ENCODE data around the gene F7. TPM values are rescaled to one million over a fixed set of nuclear protein-coding genes. Genes with fewer than 3 reads are reported as not detected.
"Not testable (repeated sequence)": the region's sequence is repeated elsewhere in the genome, so short reads cannot be mapped to it uniquely, and the experiment has no call there.

Gene F7
- total and polyA plus RNA-seq, 2 donors: 0.14 to 0.24 TPM

GRCh38 chr13:113108521-113108920, 2.9 kb downstream of the F7 start:
- H3K36me3 ChIP-seq (ENCODE audit: control insufficient read depth in 2 of 2, insufficient read depth in 2 of 2, low read length in 1 of 2); H3K4me3 ChIP-seq (ENCODE audit: low read length in 2 of 2); DNase-seq (ENCODE audit: low read depth in 6 of 9, low spot score in 9 of 9); H3K9me3 ChIP-seq (ENCODE audit: control insufficient read depth in 2 of 2, insufficient read depth in 1 of 2, low read length in 1 of 2); H3K27ac ChIP-seq (ENCODE audit: low read depth in 1 of 2, low read length in 1 of 2); H3K4me1 ChIP-seq (ENCODE audit: control insufficient read depth in 2 of 2, insufficient read depth in 2 of 2, low read length in 2 of 2): not testable (repeated sequence)
- WGBS: 95% methylated on average over 24 of the region's 27 CpGs
- peaks cover 21 to 40% of the 10 kb centered on the region in 2 donors for H3K27me3 ChIP-seq (ENCODE audit: control insufficient read depth in 2 of 2, insufficient read depth in 1 of 2, low read length in 1 of 2)

GRCh38 chr13:113109151-113110047, 3.8 kb downstream of the F7 start:
- 39% methylated on average over 73 of the region's 73 CpGs for WGBS
- Histone ChIP-seq H3K4me1 (ENCODE audit: control insufficient read depth in 2 of 2, insufficient read depth in 2 of 2, low read length in 2 of 2) (no peaks in the 10 kb centered on the region), H3K4me3 (ENCODE audit: low read length in 2 of 2) (no peak overlapping the region), H3K27me3 (ENCODE audit: control insufficient read depth in 2 of 2, insufficient read depth in 1 of 2, low read length in 1 of 2) (peaks cover 21 to 44% of the 10 kb centered on the region in 2 donors), H3K9me3 (ENCODE audit: control insufficient read depth in 2 of 2, insufficient read depth in 1 of 2, low read length in 1 of 2) (peaks cover 0 to 8% of the 10 kb centered on the region in 2 donors), H3K27ac (ENCODE audit: low read depth in 1 of 2, low read length in 1 of 2) (no peak overlapping the region), H3K36me3 (ENCODE audit: control insufficient read depth in 2 of 2, insufficient read depth in 2 of 2, low read length in 1 of 2) (no peaks in the 10 kb centered on the region)
- DNase-seq (ENCODE audit: low read depth in 6 of 9, low spot score in 9 of 9): no peak

DNA sequence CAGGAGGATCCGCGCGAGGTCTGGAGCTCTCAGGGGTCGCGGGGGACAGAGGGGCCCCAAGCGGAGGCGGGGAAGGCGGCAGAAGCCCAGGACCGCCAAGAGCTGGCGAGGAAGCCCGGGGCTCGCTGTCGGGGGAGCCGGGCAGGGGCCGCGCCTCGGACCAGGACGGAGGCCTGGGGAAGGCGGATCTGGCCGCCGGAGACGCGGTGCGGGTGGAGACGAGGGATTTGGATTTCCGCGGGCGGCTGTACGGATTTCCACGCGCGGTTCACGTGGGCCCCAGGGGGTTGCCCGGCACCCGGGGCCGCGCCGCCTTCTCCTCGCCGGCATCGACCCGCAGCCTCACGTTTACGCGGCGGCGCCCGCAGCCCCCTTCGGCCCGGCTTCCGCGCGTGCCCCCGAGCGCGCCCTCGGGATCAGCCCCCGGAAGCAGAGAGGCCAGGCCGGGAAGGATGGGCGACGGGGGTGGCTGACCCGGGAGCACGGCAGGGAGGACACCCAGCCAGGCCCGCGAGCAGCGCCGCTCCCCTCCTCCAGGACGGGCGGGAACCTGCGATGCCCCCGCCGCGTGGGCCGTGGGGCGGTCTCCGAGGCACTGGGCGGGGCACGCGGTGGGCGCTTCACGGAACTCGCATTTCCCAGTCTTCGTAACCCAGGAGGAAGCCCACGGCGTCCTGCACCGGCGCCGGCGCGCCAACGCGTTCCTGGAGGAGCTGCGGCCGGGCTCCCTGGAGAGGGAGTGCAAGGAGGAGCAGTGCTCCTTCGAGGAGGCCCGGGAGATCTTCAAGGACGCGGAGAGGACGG, 4.7 kb downstream of the F7 start:
- 3% methylated on average over 99 of the region's 99 CpGs for WGBS
- H3K9me3 ChIP-seq (ENCODE audit: control insufficient read depth in 2 of 2, insufficient read depth in 1 of 2, low read length in 1 of 2): peaks cover 0 to 8% of the 10 kb centered on the region in 2 donors
- DNase-seq (ENCODE audit: low read depth in 6 of 9, low spot score in 9 of 9): peak in 1 of 9 donors; percentile 5
- H3K4me3 ChIP-seq (ENCODE audit: low read length in 2 of 2): peak overlapping the region in 1 of 2 donors; percentile 32
- H3K27ac ChIP-seq (ENCODE audit: low read depth in 1 of 2, low read length in 1 of 2): no peak overlapping the region
- H3K4me1 ChIP-seq (ENCODE audit: control insufficient read depth in 2 of 2, insufficient read depth in 2 of 2, low read length in 2 of 2): no peaks in the 10 kb centered on the region
- no peaks in the 10 kb centered on the region for H3K36me3 ChIP-seq (ENCODE audit: control insufficient read depth in 2 of 2, insufficient read depth in 2 of 2, low read length in 1 of 2)
- H3K27me3 ChIP-seq (ENCODE audit: control insufficient read depth in 2 of 2, insufficient read depth in 1 of 2, low read length in 1 of 2): peaks cover 21 to 45% of the 10 kb centered on the region in 2 donors

- no peaks in the 10 kb centered on the region for H3K36me3 ChIP-seq (ENCODE audit: control insufficient read depth in 2 of 2, insufficient read depth in 2 of 2, low read length in 1 of 2)
- no peaks in the 10 kb centered on the region for H3K4me1 ChIP-seq (ENCODE audit: control insufficient read depth in 2 of 2, insufficient read depth in 2 of 2, low read length in 2 of 2)
- DNase-seq (ENCODE audit: low read depth in 6 of 9, low spot score in 9 of 9): no peak
- no peak overlapping the region for H3K27ac ChIP-seq (ENCODE audit: low read depth in 1 of 2, low read length in 1 of 2)
- WGBS: 24% methylated on average over 49 of the region's 49 CpGs
- H3K4me3 ChIP-seq (ENCODE audit: low read length in 2 of 2): peak overlapping the region in 1 of 2 donors; percentile 32
- H3K9me3 ChIP-seq (ENCODE audit: control insufficient read depth in 2 of 2, insufficient read depth in 1 of 2, low read length in 1 of 2): peaks cover 0 to 8% of the 10 kb centered on the region in 2 donors
- H3K27me3 ChIP-seq (ENCODE audit: control insufficient read depth in 2 of 2, insufficient read depth in 1 of 2, low read length in 1 of 2): peaks cover 21 to 45% of the 10 kb centered on the region in 2 donors
Observed at GRCh38 chr13:113110852-113111315, 5.3 kb downstream of the F7 start.

DNA sequence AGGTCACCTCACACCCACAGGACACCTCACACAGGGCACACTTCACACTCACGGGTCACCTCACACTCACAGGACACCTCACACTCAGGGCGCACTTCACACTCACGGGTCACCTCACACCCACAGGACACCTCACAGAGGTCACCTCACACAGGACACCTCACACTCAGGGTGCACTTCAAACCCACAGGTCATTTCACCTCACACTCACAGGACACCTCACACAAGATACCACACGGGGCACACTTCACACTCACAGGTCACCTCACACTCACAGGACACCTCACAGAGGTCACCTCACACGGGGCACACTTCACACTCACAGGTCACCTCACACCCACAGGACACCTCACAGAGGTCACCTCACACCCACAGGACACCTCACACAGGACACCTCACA, 6.2 kb downstream of the F7 start:
- WGBS: 95% methylated on average over 5 of the region's 5 CpGs
- DNase-seq (ENCODE audit: low read depth in 6 of 9, low spot score in 9 of 9); H3K36me3 ChIP-seq (ENCODE audit: control insufficient read depth in 2 of 2, insufficient read depth in 2 of 2, low read length in 1 of 2); H3K9me3 ChIP-seq (ENCODE audit: control insufficient read depth in 2 of 2, insufficient read depth in 1 of 2, low read length in 1 of 2); H3K4me1 ChIP-seq (ENCODE audit: control insufficient read depth in 2 of 2, insufficient read depth in 2 of 2, low read length in 2 of 2); H3K4me3 ChIP-seq (ENCODE audit: low read length in 2 of 2); H3K27ac ChIP-seq (ENCODE audit: low read depth in 1 of 2, low read length in 1 of 2): not testable (repeated sequence)
- peaks cover 21 to 45% of the 10 kb centered on the region in 2 donors for H3K27me3 ChIP-seq (ENCODE audit: control insufficient read depth in 2 of 2, insufficient read depth in 1 of 2, low read length in 1 of 2)

DNA sequence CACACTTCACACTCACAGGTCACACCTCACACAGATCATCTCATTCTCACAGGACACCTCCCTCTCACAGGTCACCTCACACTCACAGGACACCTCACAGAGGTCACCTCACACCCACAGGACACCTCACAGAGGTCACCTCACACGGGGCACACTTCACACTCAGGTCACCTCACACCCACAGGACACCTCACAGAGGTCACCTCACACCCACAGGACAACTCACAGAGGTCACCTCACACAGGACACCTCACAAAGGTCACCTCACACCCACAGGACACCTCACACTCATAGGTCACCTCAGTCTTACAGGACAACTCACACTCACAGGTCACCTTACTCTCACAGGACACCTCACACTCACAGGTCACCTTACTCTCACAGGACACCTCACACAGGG, 6.9 kb downstream of the F7 start:
- peaks cover 21 to 45% of the 10 kb centered on the region in 2 donors for H3K27me3 ChIP-seq (ENCODE audit: control insufficient read depth in 2 of 2, insufficient read depth in 1 of 2, low read length in 1 of 2)
- DNase-seq (ENCODE audit: low read depth in 6 of 9, low spot score in 9 of 9): not testable (repeated sequence)
- 85% methylated on average over 1 of the region's 1 CpG for WGBS

GRCh38 chr13:113112893-113113845, 7.6 kb downstream of the F7 start:
- H3K4me3 ChIP-seq (ENCODE audit: low read length in 2 of 2): no peak overlapping the region
- no peak for DNase-seq (ENCODE audit: low read depth in 6 of 9, low spot score in 9 of 9)
- H3K9me3 ChIP-seq (ENCODE audit: control insufficient read depth in 2 of 2, insufficient read depth in 1 of 2, low read length in 1 of 2): peaks cover 0 to 8% of the 10 kb centered on the region in 2 donors
- H3K27ac ChIP-seq (ENCODE audit: low read depth in 1 of 2, low read length in 1 of 2): no peak overlapping the region
- H3K4me1 ChIP-seq (ENCODE audit: control insufficient read depth in 2 of 2, insufficient read depth in 2 of 2, low read length in 2 of 2): no peaks in the 10 kb centered on the region
- peaks cover 21 to 45% of the 10 kb centered on the region in 2 donors for H3K27me3 ChIP-seq (ENCODE audit: control insufficient read depth in 2 of 2, insufficient read depth in 1 of 2, low read length in 1 of 2)
- H3K36me3 ChIP-seq (ENCODE audit: control insufficient read depth in 2 of 2, insufficient read depth in 2 of 2, low read length in 1 of 2): no peaks in the 10 kb centered on the region
- 21% methylated on average over 9 of the region's 9 CpGs for WGBS

More for the DNA sequence above, 6.9 kb downstream of the F7 start:
- not testable (repeated sequence) for H3K27ac ChIP-seq (ENCODE audit: low read depth in 1 of 2, low read length in 1 of 2); H3K4me1 ChIP-seq (ENCODE audit: control insufficient read depth in 2 of 2, insufficient read depth in 2 of 2, low read length in 2 of 2); H3K36me3 ChIP-seq (ENCODE audit: control insufficient read depth in 2 of 2, insufficient read depth in 2 of 2, low read length in 1 of 2); H3K9me3 ChIP-seq (ENCODE audit: control insufficient read depth in 2 of 2, insufficient read depth in 1 of 2, low read length in 1 of 2); H3K4me3 ChIP-seq (ENCODE audit: low read length in 2 of 2)

DNA sequence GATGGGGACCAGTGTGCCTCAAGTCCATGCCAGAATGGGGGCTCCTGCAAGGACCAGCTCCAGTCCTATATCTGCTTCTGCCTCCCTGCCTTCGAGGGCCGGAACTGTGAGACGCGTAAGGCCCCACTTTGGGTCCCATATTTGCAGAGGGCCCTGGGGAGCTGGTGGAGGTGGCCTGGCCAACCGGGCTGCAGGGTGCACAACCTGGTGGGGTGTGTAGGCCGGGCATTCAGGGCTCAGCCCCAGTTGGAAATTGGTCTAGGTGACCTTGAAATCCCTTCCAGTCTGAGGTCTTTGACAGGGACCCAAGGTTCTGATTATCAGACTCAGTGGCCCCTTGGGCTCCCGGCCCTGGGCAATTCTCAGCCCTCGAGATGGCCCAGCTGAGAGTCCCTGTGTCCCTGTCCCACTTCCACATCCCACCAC, 8.3 kb downstream of the F7 start:
- Histone ChIP-seq H3K27ac (ENCODE audit: low read depth in 1 of 2, low read length in 1 of 2) (no peak overlapping the region), H3K9me3 (ENCODE audit: control insufficient read depth in 2 of 2, insufficient read depth in 1 of 2, low read length in 1 of 2) (peaks cover 0 to 8% of the 10 kb centered on the region in 2 donors), H3K4me1 (ENCODE audit: control insufficient read depth in 2 of 2, insufficient read depth in 2 of 2, low read length in 2 of 2) (no peaks in the 10 kb centered on the region), H3K27me3 (ENCODE audit: control insufficient read depth in 2 of 2, insufficient read depth in 1 of 2, low read length in 1 of 2) (peaks cover 21 to 45% of the 10 kb centered on the region in 2 donors), H3K36me3 (ENCODE audit: control insufficient read depth in 2 of 2, insufficient read depth in 2 of 2, low read length in 1 of 2) (no peaks in the 10 kb centered on the region), H3K4me3 (ENCODE audit: low read length in 2 of 2) (no peak overlapping the region)
- 97% methylated on average over 8 of the region's 8 CpGs for WGBS
- DNase-seq (ENCODE audit: low read depth in 6 of 9, low spot score in 9 of 9): no peak
